SK-N-SH (cell line): ENCODE results near the gene OPRM1. TPM values are rescaled to one million over a fixed set of nuclear protein-coding genes. Genes with fewer than 3 reads are reported as not detected.

Experiments used
- CTCF ChIA-PET: fragments of 300-600, 350-600 bp; formaldehyde crosslinking; extraction: SDS; loops from one replicate; lab custom pipeline; 2021; lab: Yijun Ruan, JAX
- POLR2A ChIA-PET: fragments of 350-600 bp; sonication (Branson Sonifier 250); formaldehyde crosslinking; extraction: SDS; loops from one replicate; lab custom pipeline; 2020; ENCODE audit warnings: antibody characterized with exemption, inconsistent platforms; lab: Yijun Ruan, JAX
- DNase-seq: peaks from one replicate; pipeline ENCODE4 v3.0.0; 2012
- H2AFZ ChIP-seq: fragments of 200-600 bp; sonication (generic); 2 replicates; pipeline ENCODE4 v1.8.1; 2016; ENCODE audit warnings: antibody characterized with exemption, mild to moderate bottlenecking, low read depth
- H3F3A ChIP-seq: fragments of 200-600 bp; sonication (generic); replicated peaks from 2 replicates; pipeline ENCODE3; 2016; ENCODE audit warnings: antibody characterized with exemption, mild to moderate bottlenecking; ENCODE audit not compliant: insufficient read depth
- H3K27ac ChIP-seq, 2 experiments: fragments of 200-500 bp in 1 of 2; fragments of 200-600 bp in 1 of 2; sonication (Bioruptor generic) in 1 of 2; sonication (generic), shearing (Covaris generic) in 1 of 2; 2 replicates each; pipeline versions ENCODE4 v1.5.1 to v1.6.1; 2014 to 2016; ENCODE audit warnings: low read depth in 2 of 2, inconsistent platforms in 1 of 2, low read length in 1 of 2, mild to moderate bottlenecking in 1 of 2, mixed read lengths in 1 of 2
- H3K27me3 ChIP-seq: fragments of 200-600 bp; sonication (generic), shearing (Covaris generic); 2 replicates; pipeline ENCODE4 v1.6.1; 2016; ENCODE audit warnings: mixed run types; ENCODE audit not compliant: insufficient read depth
- H3K36me3 ChIP-seq, 2 experiments: fragments of 200-500 bp in 1 of 2; fragments of 200-600 bp in 1 of 2; sonication (Bioruptor generic) in 1 of 2; sonication (generic) in 1 of 2; replicated peaks in 1 of 2; 2 replicates each; pipeline versions ENCODE3 to v1.5.1; 2014 to 2016; ENCODE audit warnings: low read length in 1 of 2, mild to moderate bottlenecking in 1 of 2; ENCODE audit not compliant: insufficient read depth in 2 of 2, control insufficient read depth in 1 of 2
- H3K4me1 ChIP-seq, 2 experiments: fragments of 200-500 bp in 1 of 2; fragments of 200-600 bp in 1 of 2; sonication (Bioruptor generic) in 1 of 2; sonication (generic), shearing (Covaris generic) in 1 of 2; 2 replicates each; pipeline versions ENCODE4 v1.5.1 to v1.6.1; 2014 to 2016; ENCODE audit warnings: low read depth in 1 of 2, low read length in 1 of 2, mixed run types in 1 of 2; ENCODE audit not compliant: insufficient read depth in 2 of 2, control insufficient read depth in 1 of 2
- H3K4me2 ChIP-seq: fragments of 200-600 bp; sonication (generic), shearing (Covaris generic); 2 replicates; pipeline ENCODE4 v1.6.1; 2017; ENCODE audit warnings: mixed run types
- H3K4me3 ChIP-seq, 2 experiments: fragments of 200-500 bp in 1 of 2; fragments of 200-600 bp in 1 of 2; sonication (Bioruptor generic) in 1 of 2; sonication (generic), shearing (Covaris generic) in 1 of 2; 2 replicates each; pipeline versions ENCODE4 v1.5.1 to v1.8.1; 2014 to 2016; ENCODE audit warnings: low read depth in 2 of 2, inconsistent platforms in 1 of 2, low read length in 1 of 2, mild to moderate bottlenecking in 1 of 2, mixed read lengths in 1 of 2, moderate library complexity in 1 of 2
- H3K79me2 ChIP-seq: fragments of 200-600 bp; sonication (generic); 2 replicates; pipeline ENCODE4 v1.8.1; 2017; ENCODE audit warnings: mild to moderate bottlenecking; ENCODE audit not compliant: insufficient read depth
- H3K9ac ChIP-seq: fragments of 200-600 bp; sonication (generic); 2 replicates; pipeline ENCODE4 v1.6.1; 2017; ENCODE audit warnings: mixed run types
- H3K9me2 ChIP-seq: fragments of 200-600 bp; sonication (generic); 2 replicates; pipeline ENCODE4 v1.6.1; 2017; ENCODE audit warnings: mixed run types
- H3K9me3 ChIP-seq: fragments of 200-600 bp; sonication (generic); 2 replicates; pipeline ENCODE4 v1.6.1; 2017; ENCODE audit warnings: mixed run types, mild to moderate bottlenecking, moderate library complexity
- H4K20me1 ChIP-seq: fragments of 200-600 bp; sonication (generic); 2 replicates; pipeline ENCODE4 v1.6.1; 2017; ENCODE audit warnings: mild to moderate bottlenecking, mixed run types; ENCODE audit not compliant: insufficient read depth
- CHD2 ChIP-seq: fragments of 150-350 bp; IDR thresholded peaks from 2 replicates; pipeline ENCODE4 v1.6.1; 2018; ENCODE audit warnings: low read length; ENCODE audit not compliant: partially characterized antibody
- CTCF ChIP-seq: fragments of 200-600 bp; sonication (generic); IDR thresholded peaks from 2 replicates; pipeline ENCODE4 v1.6.1; 2017; ENCODE audit warnings: antibody characterized with exemption, mild to moderate bottlenecking, moderate library complexity
- ELF1 ChIP-seq: IDR thresholded peaks from 2 replicates; pipeline ENCODE4 v1.4.0; 2012
- EP300 ChIP-seq, 2 experiments: IDR thresholded peaks; 2 replicates each; pipeline versions ENCODE4 v1.4.0 to v1.6.1; 2012; ENCODE audit warnings: borderline replicate concordance in 1 of 2, low read depth in 1 of 2, low read length in 1 of 2
- FOSL2 ChIP-seq: IDR thresholded peaks from 2 replicates; pipeline ENCODE4 v1.4.0; 2012; ENCODE audit warnings: low read depth, mild to moderate bottlenecking, moderate library complexity, borderline replicate concordance
- FOXM1 ChIP-seq: IDR thresholded peaks from 2 replicates; pipeline ENCODE4 v1.4.0; 2012; ENCODE audit warnings: low read depth, mild to moderate bottlenecking
- GATA2 ChIP-seq: sonication (generic); formaldehyde crosslinking; IDR thresholded peaks from 2 replicates; pipeline ENCODE4 v1.5.0; 2020; ENCODE audit warnings: mild to moderate bottlenecking, missing genetic modification reagents
- JUND ChIP-seq: IDR thresholded peaks from 2 replicates; pipeline ENCODE4 v1.4.0; 2012
- MEF2A ChIP-seq: IDR thresholded peaks from 2 replicates; pipeline ENCODE4 v1.4.0; 2012; ENCODE audit warnings: low read depth, borderline replicate concordance
- MXI1 ChIP-seq: IDR thresholded peaks from 2 replicates; pipeline ENCODE4 v1.6.1; 2012; ENCODE audit warnings: mild to moderate bottlenecking, low read depth, low read length, improper control_type of control experiment
- NRF1 ChIP-seq: IDR thresholded peaks from 2 replicates; pipeline ENCODE4 v1.6.1; 2012; ENCODE audit warnings: low read depth, mild to moderate bottlenecking, low read length
- POLR2AphosphoS5 ChIP-seq: IDR thresholded peaks from 2 replicates; pipeline ENCODE4 v1.6.1; 2012; ENCODE audit warnings: low read depth, low read length
- REST ChIP-seq: IDR thresholded peaks from 2 replicates; pipeline ENCODE4 v1.6.1; 2012; ENCODE audit warnings: mild to moderate bottlenecking, low read depth, low read length, moderate library complexity
- SIN3A ChIP-seq: IDR thresholded peaks from 2 replicates; pipeline ENCODE4 v1.6.1; 2012; ENCODE audit warnings: low read depth, mild to moderate bottlenecking, low read length, moderate library complexity, borderline replicate concordance
- TAF1 ChIP-seq: IDR thresholded peaks from 2 replicates; pipeline ENCODE4 v1.6.1; 2012; ENCODE audit warnings: low read depth, mild to moderate bottlenecking, low read length, moderate library complexity, borderline replicate concordance
- USF2 ChIP-seq: fragments of 150-350 bp; IDR thresholded peaks from 2 replicates; pipeline ENCODE4 v1.6.1; 2017; ENCODE audit warnings: antibody characterized with exemption, low read length, low read depth, borderline replicate concordance
- ZBTB33 ChIP-seq: IDR thresholded peaks from 2 replicates; pipeline ENCODE4 v1.4.0; 2012; ENCODE audit warnings: low read depth, borderline replicate concordance
- WGBS: methylation state at CpG from one replicate; pipeline ENCODE4 v1.1.6; 2017; ENCODE audit warnings: low lambda C conversion rate; 5-methylcytosine and 5-hydroxymethylcytosine counted together
- polyA plus RNA-seq, 3 experiments: library from polyadenylated mRNA; depleted of rRNA; stranded (reverse); fragments of >200 nt; gene quantifications; 2 replicates each; pipeline ENCODE4 v1.2.3, GENCODE V29; 2012

The OPRM1 gene
- polyA plus RNA-seq, 1 of the 3 experiments (the other 2 are of a cell fraction), result 0.15 TPM

GRCh38 chr6:153989989-153990388 is 49.1 kb upstream of the OPRM1 start (continued):
- TF ChIP-seq CTCF, result no peak

GRCh38 chr6:153994004-153994403 is 45.0 kb upstream of the OPRM1 start:
- TF ChIP-seq JUND, result no peak
- TF ChIP-seq FOSL2, result no peak
- TF ChIP-seq ZBTB33, result no peak
- no peak for TF ChIP-seq ELF1
- no peak for TF ChIP-seq MXI1
- TF ChIP-seq TAF1, result no peak
- no peak for TF ChIP-seq POLR2AphosphoS5
- TF ChIP-seq EP300 (IDR thresholded peaks at IDR 0.05; ENCODE audit: borderline replicate concordance in 1 of 2, low read depth in 1 of 2, low read length in 1 of 2), result no peak
- no peak for TF ChIP-seq GATA2
- TF ChIP-seq FOXM1, result no peak
- TF ChIP-seq REST, result no peak
- no peak for TF ChIP-seq USF2
- no peak for TF ChIP-seq MEF2A
- no peak for TF ChIP-seq CTCF
- no peak for TF ChIP-seq CHD2
- no peak for TF ChIP-seq SIN3A
- no peak for TF ChIP-seq NRF1
- 59% methylated on average over 3 of the region's 3 CpGs for WGBS
- DNase-seq, result peak; percentile 19
- H3K79me2 ChIP-seq, result no peaks in the 10 kb centered on the region
- ChIA-PET CTCF (no interaction called here), POLR2A (no interaction called here)
- no peak overlapping the region for H3K27ac ChIP-seq
- H3F3A ChIP-seq, result no peaks in the 10 kb centered on the region
- peaks cover 0 to 3% of the 10 kb centered on the region in 2 experiments; a peak in 2 of 4 replicates for H3K4me1 ChIP-seq
- H2AFZ ChIP-seq, result no peak overlapping the region
- H3K9me2 ChIP-seq, result no peaks in the 10 kb centered on the region
- no peak overlapping the region for H3K4me2 ChIP-seq
- H4K20me1 ChIP-seq, result no peaks in the 10 kb centered on the region
- H3K9ac ChIP-seq, result no peak overlapping the region
- H3K36me3 ChIP-seq, result no peaks in the 10 kb centered on the region
- H3K9me3 ChIP-seq, result no peaks in the 10 kb centered on the region
- no peak overlapping the region for H3K4me3 ChIP-seq
- no peaks in the 10 kb centered on the region for H3K27me3 ChIP-seq
